SK-N-SH treated with all-trans-retinoic acid at 6 μM for 48 hours (cell line): ENCODE data around the gene ANO6.

ENCODE experiments used
- OSR1 ChIP-seq: fragments of 250-450 bp; sonication (Bioruptor Pico); IDR thresholded peaks from 2 replicates; pipeline ENCODE4 v1.8.0; 2022; ENCODE audit warnings: moderate library complexity, mild to moderate bottlenecking, inconsistent platforms
- PPARA ChIP-seq: fragments of 250-450 bp; sonication (Bioruptor Pico); IDR thresholded peaks from 2 replicates; pipeline ENCODE4 v1.5.0; 2020; ENCODE audit warnings: mild to moderate bottlenecking, borderline replicate concordance
- SNAI2 ChIP-seq: fragments of 250-450 bp; sonication (Bioruptor Pico); IDR thresholded peaks from 2 replicates; pipeline ENCODE4 v1.5.0; 2020; ENCODE audit warnings: mild to moderate bottlenecking, moderate library complexity
- ZFP3 ChIP-seq: fragments of 250-450 bp; sonication (Bioruptor Pico); IDR thresholded peaks from 2 replicates; pipeline ENCODE4 v1.5.0; 2020; ENCODE audit warnings: mild to moderate bottlenecking, moderate library complexity
- TF ChIP-seq, protein P1 (sequence below): fragments of 250-450 bp; sonication (Bioruptor Pico); IDR thresholded peaks from 2 replicates; pipeline ENCODE4 v1.8.0; 2020; ENCODE audit warnings: mild to moderate bottlenecking, moderate library complexity, borderline replicate concordance
- TF ChIP-seq, protein P2 (sequence below): fragments of 250-450 bp; sonication (Bioruptor Pico); IDR thresholded peaks from 2 replicates; pipeline ENCODE4 v1.8.0; 2021; ENCODE audit warnings: low read depth, mild to moderate bottlenecking, moderate library complexity, borderline replicate concordance

DNA sequence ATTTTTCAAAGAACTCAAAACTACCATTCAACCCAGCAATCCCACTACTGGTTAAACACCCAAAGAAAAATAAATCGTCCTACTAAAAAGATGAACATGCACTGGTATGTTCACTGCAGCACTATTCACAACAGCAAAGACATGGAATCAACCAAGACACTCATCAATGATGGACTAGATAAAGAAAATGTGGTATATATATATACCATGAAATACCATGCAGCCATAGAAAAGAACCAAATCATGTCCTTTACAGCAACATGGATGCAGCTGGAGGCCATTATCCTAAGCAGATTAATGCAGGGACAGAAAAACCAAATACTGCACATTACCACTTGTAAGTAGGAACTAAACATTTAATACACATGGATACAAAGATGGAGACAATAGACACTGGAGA lies 3.8 kb upstream of the ANO6 start:
- TF ChIP-seq, protein P1, sequence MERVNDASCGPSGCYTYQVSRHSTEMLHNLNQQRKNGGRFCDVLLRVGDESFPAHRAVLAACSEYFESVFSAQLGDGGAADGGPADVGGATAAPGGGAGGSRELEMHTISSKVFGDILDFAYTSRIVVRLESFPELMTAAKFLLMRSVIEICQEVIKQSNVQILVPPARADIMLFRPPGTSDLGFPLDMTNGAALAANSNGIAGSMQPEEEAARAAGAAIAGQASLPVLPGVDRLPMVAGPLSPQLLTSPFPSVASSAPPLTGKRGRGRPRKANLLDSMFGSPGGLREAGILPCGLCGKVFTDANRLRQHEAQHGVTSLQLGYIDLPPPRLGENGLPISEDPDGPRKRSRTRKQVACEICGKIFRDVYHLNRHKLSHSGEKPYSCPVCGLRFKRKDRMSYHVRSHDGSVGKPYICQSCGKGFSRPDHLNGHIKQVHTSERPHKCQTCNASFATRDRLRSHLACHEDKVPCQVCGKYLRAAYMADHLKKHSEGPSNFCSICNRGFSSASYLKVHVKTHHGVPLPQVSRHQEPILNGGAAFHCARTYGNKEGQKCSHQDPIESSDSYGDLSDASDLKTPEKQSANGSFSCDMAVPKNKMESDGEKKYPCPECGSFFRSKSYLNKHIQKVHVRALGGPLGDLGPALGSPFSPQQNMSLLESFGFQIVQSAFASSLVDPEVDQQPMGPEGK (CRISPR knock-in tag), result no peak
- no peak for TF ChIP-seq ZFP3 (CRISPR knock-in tag)
- TF ChIP-seq, protein P2, sequence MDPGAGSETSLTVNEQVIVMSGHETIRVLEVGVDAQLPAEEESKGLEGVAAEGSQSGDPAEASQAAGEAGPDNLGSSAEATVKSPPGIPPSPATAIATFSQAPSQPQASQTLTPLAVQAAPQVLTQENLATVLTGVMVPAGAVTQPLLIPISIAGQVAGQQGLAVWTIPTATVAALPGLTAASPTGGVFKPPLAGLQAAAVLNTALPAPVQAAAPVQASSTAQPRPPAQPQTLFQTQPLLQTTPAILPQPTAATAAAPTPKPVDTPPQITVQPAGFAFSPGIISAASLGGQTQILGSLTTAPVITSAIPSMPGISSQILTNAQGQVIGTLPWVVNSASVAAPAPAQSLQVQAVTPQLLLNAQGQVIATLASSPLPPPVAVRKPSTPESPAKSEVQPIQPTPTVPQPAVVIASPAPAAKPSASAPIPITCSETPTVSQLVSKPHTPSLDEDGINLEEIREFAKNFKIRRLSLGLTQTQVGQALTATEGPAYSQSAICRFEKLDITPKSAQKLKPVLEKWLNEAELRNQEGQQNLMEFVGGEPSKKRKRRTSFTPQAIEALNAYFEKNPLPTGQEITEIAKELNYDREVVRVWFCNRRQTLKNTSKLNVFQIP (CRISPR knock-in tag), result no peak
- no peak for TF ChIP-seq SNAI2 (CRISPR knock-in tag)
- no peak for TF ChIP-seq OSR1 (CRISPR knock-in tag)
- TF ChIP-seq PPARA (CRISPR knock-in tag), result no peak
